ENCODE measurements around the gene CAPN1.
"Not testable (repeated sequence)": the region's sequence is repeated elsewhere in the genome, so short reads cannot be mapped to it uniquely, and the experiment has no call there.

The CAPN1 gene

GRCh38 chr11:65160643-65161042 lies 21.1 kb upstream of the CAPN1 start:
- DNase-seq (ENCODE audit: low read depth) = no peak

DNA sequence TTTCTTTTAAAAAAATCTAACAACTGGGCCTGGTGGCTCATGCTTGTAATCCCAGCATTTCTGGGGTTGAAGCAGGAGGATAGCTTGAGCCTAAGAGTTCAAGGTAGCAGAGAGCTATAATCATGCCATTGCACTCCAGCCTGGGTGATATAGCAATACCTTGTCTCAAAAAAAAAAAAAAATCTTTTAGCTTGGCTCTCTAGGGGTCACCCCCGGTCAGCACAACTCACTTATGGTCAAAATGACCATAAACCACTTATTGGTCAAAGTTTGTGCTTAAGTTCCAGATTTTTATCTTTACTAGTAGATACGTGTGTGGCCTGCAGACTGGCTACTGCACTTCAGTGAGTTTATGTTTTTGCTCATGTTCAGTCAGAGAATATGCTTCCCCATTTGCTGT lies 18.0 kb upstream of the CAPN1 start:
- DNase-seq (ENCODE audit: low read depth) = no peak

GRCh38 chr11:65165410-65166317 lies 16.1 kb upstream of the CAPN1 start:
- DNase-seq (ENCODE audit: low read depth) = no peak

GRCh38 chr11:65166893-65167292 lies 14.8 kb upstream of the CAPN1 start:
- no peak for DNase-seq (ENCODE audit: low read depth)

GRCh38 chr11:65167656-65168055 lies 14.1 kb upstream of the CAPN1 start:
- no peak for DNase-seq (ENCODE audit: low read depth)

GRCh38 chr11:65169164-65169641 lies 12.5 kb upstream of the CAPN1 start:
- no peak for DNase-seq (ENCODE audit: low read depth)

- no peak for DNase-seq (ENCODE audit: low read depth)
Measured at GRCh38 chr11:65170058-65170534, 11.6 kb upstream of the CAPN1 start, which contains the start of gene SPDYC. TSS of gene SPDYC (plus strand) at chr11:65170233. CDS start at chr11:65171358, 1,125 bp downstream.

DNA sequence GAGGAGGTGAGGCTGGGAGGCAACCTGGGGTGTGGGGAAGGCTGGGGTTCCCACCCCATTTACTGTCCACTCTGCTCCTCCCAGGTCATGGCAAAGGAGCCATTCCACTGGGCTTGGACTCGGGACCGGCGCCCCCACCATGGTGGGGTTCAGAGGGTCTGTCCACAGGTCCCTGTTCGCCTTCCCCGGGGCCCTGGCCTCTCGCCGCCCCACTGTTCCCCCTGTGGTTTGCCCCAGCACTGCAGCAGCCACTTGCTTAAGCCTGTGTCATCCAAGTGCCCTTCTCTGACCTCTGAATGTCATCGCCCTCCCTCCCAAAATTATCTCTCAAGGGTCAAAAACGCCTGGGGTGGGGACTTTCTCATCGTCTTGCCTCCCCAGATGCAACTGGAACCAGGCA lies 9.1 kb upstream of the CAPN1 start:
- DNase-seq (ENCODE audit: low read depth) = no peak

- DNase-seq (ENCODE audit: low read depth) = not testable (repeated sequence)
Measured at GRCh38 chr11:65174571-65175010, 7.1 kb upstream of the CAPN1 start.

DNA sequence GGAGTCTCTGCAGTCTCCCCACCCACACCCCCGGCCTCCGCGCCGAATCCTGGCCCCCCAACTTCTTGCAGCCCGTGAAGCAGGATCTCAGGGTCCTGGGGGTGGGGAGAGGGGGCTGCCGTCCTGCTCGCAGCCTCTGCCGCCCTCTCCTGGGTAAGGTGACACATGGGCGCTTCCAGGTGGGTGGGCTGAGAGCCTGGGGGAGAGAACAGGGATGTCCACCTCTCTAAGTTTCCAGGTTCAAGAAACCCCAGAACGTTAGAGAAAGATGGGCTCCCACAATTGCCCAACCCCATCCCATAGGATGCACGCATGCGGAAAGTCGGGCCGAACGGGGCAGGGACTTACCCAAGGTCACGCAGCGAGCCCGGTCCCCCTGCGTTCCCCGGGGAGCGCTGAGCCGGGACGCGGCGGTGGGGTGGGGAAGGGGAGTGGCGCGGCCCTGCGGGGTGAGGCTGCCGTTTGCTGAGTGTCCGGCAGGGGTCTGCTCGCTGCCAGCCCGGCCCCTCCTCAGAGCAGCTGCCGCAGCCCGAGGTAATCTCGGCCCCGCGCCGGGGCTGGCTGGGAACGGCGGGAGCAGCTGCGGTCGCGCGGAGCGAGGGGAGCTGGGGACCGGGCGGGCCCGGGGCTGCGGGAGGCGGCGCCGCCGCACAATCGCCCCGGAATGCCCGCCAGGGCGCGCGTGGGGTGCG lies 705 bp upstream of the CAPN1 start:
- peak; percentile 44 for DNase-seq (ENCODE audit: low read depth)

GRCh38 chr11:65182258-65183170 lies 786 bp downstream of the CAPN1 start:
- no peak for DNase-seq (ENCODE audit: low read depth)

GRCh38 chr11:65183201-65183891 lies 1.6 kb downstream of the CAPN1 start:
- no peak for DNase-seq (ENCODE audit: low read depth)

DNA sequence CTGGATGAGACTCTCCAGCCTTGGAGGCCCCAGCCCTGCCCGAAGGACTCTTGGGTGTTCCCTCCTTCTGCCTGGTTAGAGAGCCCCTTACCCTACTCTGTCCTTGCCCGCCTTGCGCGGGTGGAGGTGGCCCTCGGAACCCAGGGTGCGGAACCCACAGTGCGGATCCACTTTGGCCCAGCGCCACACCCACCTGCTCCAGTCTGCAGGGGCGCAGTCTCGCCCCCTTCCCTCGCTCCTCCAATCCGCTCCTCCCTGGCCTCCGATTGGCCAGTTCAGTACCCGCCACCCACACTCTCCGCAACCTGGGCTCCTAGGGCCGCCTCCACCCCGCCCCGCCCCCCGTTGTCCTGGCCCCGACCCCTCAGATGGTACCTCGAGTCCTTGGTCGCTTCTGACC lies 2.4 kb downstream of the CAPN1 start:
- DNase-seq (ENCODE audit: low read depth) = no peak

GRCh38 chr11:65185171-65185570 lies 3.4 kb downstream of the CAPN1 start:
- no peak for DNase-seq (ENCODE audit: low read depth)

DNA sequence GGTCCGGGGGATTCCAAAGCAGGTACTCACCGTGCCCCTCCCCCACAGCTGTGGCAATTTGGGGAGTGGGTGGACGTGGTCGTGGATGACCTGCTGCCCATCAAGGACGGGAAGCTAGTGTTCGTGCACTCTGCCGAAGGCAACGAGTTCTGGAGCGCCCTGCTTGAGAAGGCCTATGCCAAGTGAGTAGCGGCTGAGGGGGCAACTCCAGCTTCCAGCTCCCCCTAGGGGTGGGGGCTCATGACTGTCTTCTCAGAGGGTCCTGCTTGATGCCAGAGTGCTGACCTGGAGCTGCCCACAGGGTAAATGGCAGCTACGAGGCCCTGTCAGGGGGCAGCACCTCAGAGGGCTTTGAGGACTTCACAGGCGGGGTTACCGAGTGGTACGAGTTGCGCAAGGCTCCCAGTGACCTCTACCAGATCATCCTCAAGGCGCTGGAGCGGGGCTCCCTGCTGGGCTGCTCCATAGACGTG lies 4.2 kb downstream of the CAPN1 start:
- no peak for DNase-seq (ENCODE audit: low read depth)

DNA sequence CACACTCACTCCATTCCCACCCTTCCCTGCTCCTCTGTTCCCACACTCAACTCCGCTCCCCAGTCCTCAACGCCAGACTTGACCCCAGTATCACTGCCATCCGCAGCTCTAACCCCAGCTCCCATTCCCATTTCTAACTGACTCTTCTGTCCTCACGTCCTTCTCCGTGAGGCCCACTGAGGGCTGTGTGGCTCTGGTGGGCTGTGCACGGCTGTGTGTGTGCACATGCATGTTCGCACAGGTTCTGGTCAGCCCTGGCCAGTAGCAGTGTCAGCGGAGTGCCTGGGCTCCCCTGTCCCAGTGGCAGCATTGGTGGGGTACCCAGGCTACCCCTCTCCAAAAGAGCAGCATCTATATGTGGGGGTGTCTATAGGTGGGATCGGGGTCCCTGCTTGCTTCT lies 5.0 kb downstream of the CAPN1 start:
- DNase-seq (ENCODE audit: low read depth) = no peak

DNA sequence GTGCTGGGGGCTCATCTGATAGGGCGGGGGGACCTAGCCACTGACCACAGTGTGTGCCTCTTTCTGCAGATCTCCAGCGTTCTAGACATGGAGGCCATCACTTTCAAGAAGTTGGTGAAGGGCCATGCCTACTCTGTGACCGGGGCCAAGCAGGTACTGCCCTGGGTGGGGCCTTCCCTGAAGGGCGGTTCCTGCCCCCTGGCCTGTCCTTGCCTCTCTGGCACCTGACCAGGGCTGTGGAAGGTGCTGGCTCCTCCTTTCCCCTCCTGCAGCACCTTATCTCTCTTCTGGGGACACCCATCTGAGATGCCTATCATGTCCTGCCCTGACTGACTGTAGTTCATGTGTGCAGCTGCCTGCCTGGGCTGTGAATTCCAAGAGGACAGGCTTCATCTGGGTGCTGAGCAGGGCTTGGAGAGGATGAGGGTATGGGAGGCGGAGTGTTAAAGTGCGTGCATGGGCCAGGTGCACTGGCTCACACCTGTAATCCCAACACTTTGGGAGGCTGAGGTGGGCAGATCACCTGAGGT lies 5.5 kb downstream of the CAPN1 start:
- DNase-seq (ENCODE audit: low read depth) = no peak

DNA sequence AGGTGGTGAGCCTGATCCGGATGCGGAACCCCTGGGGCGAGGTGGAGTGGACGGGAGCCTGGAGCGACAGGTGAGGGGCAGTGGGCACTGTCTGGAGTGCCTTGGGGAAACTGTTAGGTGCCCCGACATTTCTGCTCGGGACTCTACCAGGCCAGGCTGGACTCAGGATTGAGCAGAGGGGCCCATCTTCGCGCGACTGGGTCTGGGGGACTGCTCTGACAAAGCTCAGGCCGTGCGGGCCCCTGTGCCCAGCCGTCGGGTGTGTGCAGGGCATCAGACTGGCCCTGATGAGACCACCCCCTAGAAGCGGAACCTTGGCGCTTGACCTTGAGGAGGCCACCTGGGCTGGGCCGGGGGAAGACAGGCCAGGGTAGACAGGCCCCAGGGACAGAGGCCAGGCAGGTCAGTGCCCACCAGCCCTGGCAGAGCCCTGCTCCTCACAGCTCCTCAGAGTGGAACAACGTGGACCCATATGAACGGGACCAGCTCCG lies 6.3 kb downstream of the CAPN1 start:
- DNase-seq (ENCODE audit: low read depth) = no peak

DNA sequence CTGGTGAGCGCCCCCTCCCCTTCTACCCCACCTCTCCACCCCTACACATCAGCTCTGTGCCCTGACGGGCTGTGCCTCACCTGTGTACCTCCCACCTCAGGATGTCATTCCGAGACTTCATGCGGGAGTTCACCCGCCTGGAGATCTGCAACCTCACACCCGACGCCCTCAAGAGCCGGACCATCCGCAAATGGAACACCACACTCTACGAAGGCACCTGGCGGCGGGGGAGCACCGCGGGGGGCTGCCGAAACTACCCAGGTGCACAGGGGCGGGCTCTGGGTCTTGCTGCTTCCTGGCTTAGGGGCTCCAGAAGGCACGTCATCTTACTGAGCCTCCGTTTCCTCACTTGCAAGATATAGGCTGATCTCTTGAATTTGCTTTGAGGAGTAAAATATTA lies 6.8 kb downstream of the CAPN1 start:
- no peak for DNase-seq (ENCODE audit: low read depth)

DNA sequence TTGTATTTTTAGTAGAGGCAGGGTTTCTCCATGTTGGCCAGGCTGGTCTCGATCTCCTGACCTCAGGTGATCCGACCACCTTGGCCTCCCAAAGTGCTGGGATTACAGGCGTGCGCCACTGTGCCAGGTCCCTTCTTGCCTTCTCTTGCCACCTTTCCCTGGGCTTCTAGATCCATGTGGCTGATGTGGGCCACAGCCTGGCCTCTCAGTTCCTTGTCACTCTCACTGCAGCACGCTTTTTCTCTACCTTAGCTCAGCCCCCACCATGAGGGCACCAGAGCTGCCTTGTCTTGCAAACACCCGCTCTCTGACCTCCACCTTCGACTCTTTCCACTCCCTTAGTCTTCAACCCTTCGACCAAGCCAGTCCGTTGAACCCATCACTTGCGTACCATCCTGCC lies 7.5 kb downstream of the CAPN1 start:
- DNase-seq (ENCODE audit: low read depth) = no peak

DNA sequence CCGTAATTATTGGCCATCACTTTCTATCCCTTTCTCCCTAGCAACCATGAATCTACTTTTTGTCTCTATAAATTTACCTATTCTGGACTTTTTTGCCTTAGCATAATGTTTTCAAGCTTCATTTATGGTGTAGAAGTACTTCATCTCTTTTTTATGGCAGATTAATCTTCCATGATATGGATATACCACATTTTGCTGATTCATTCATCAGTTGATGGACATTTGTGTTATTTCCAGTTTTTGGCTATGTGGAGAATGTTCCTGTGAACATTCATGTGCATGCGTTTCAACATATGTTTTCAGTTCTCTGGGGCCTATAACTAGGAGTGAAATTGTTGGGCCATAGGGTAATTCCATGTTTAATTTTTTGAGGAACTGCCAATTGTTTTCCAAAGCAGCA lies 12.8 kb downstream of the CAPN1 start:
- DNase-seq (ENCODE audit: low read depth) = no peak

Measured in activated T-helper 9 cell treated with anti-CD3 and anti-CD28 coated beads, Interleukin-2, amount 50 U/mL, for 16 hours (primary cell).